Liver (tissue), 9 donors: ENCODE results near the gene SPATA13. TPM values are rescaled to one million over a fixed set of nuclear protein-coding genes. Genes with fewer than 3 reads are reported as not detected.

ENCODE experiments used
- DNase-seq: peaks from one replicate; pipeline ENCODE4 v3.0.0-alpha.2; 2017; ENCODE audit warnings: low spot score
- H3K27ac ChIP-seq, 2 donors: one replicate each; pipeline ENCODE4 v1.7.0; 2013; ENCODE audit warnings: inconsistent platforms in 2 of 2, low read length in 2 of 2, control low read depth in 1 of 2, low read depth in 1 of 2, mild to moderate bottlenecking in 1 of 2
- H3K27me3 ChIP-seq, 4 donors: one replicate each; pipeline versions ENCODE4 v1.6.1 to v1.7.0; 2013; ENCODE audit warnings: low read length in 3 of 4, inconsistent platforms in 1 of 4, mild to moderate bottlenecking in 1 of 4, moderate library complexity in 1 of 4; ENCODE audit not compliant: control insufficient read depth in 4 of 4, insufficient read depth in 4 of 4
- H3K36me3 ChIP-seq, 4 donors: one replicate each; pipeline versions ENCODE4 v1.6.1 to v1.7.0; 2013; ENCODE audit warnings: low read length in 3 of 4, mild to moderate bottlenecking in 3 of 4, low read depth in 1 of 4, moderate library complexity in 1 of 4; ENCODE audit not compliant: control insufficient read depth in 4 of 4, insufficient read depth in 3 of 4
- H3K4me1 ChIP-seq, 4 donors: one replicate each; pipeline versions ENCODE4 v1.6.1 to v1.7.0; 2013; ENCODE audit warnings: low read length in 3 of 4, mild to moderate bottlenecking in 3 of 4, moderate library complexity in 1 of 4; ENCODE audit not compliant: control insufficient read depth in 4 of 4, insufficient read depth in 4 of 4
- H3K4me3 ChIP-seq, 3 donors: one replicate each; pipeline versions ENCODE4 v1.6.1 to v1.7.0; 2013; ENCODE audit warnings: low read length in 3 of 3, control low read depth in 1 of 3, low read depth in 1 of 3, mild to moderate bottlenecking in 1 of 3
- H3K9ac ChIP-seq, 2 donors: one replicate each; pipeline ENCODE4 v1.7.0; 2013; ENCODE audit warnings: low read length in 2 of 2, mild to moderate bottlenecking in 2 of 2, moderate library complexity in 2 of 2, control low read depth in 1 of 2, low read depth in 1 of 2
- H3K9me3 ChIP-seq, 4 donors: one replicate each; pipeline versions ENCODE4 v1.6.1 to v1.7.0; 2013; ENCODE audit warnings: low read length in 3 of 4; ENCODE audit not compliant: control insufficient read depth in 4 of 4
- ATF3 ChIP-seq: IDR thresholded peaks from 2 replicates; pipeline ENCODE4 v1.6.1; 2016; ENCODE audit warnings: antibody characterized with exemption
- EGR1 ChIP-seq, 2 donors: IDR thresholded peaks; 2 replicates each; pipeline ENCODE4 v1.6.1; 2016 to 2018; ENCODE audit warnings: antibody characterized with exemption in 2 of 2, low read depth in 2 of 2
- FOXA1 ChIP-seq: IDR thresholded peaks from 2 replicates; pipeline ENCODE4 v1.6.1; 2016; ENCODE audit warnings: antibody characterized with exemption
- GABPA ChIP-seq, 2 donors: IDR thresholded peaks in 1 of 2; conservative IDR thresholded peaks in 1 of 2; 2 replicates each; pipeline ENCODE4 v1.6.1; 2016; ENCODE audit warnings: antibody characterized with exemption in 2 of 2, mild to moderate bottlenecking in 1 of 2, moderate library complexity in 1 of 2
- HNF4A ChIP-seq, 2 donors: conservative IDR thresholded peaks; 2 replicates each; pipeline ENCODE4 v1.6.1; 2016; ENCODE audit warnings: antibody characterized with exemption in 2 of 2, mild to moderate bottlenecking in 2 of 2
- JUND ChIP-seq, 2 donors: IDR thresholded peaks; 2 replicates each; pipeline ENCODE4 v1.6.1; 2016; ENCODE audit warnings: antibody characterized with exemption in 2 of 2
- RAD21 ChIP-seq, 2 donors: IDR thresholded peaks; 2 replicates each; pipeline ENCODE4 v1.6.1; 2016; ENCODE audit warnings: antibody characterized with exemption in 2 of 2, mild to moderate bottlenecking in 2 of 2
- REST ChIP-seq: IDR thresholded peaks from 2 replicates; pipeline ENCODE4 v1.6.1; 2016; ENCODE audit warnings: antibody characterized with exemption, mild to moderate bottlenecking
- RXRA ChIP-seq, 2 donors: IDR thresholded peaks; 2 replicates each; pipeline ENCODE4 v1.6.1; 2017 to 2018; ENCODE audit warnings: antibody characterized with exemption in 2 of 2, mild to moderate bottlenecking in 1 of 2
- SP1 ChIP-seq: IDR thresholded peaks from 2 replicates; pipeline ENCODE4 v1.6.1; 2018; ENCODE audit warnings: antibody characterized with exemption, mild to moderate bottlenecking
- YY1 ChIP-seq: IDR thresholded peaks from 2 replicates; pipeline ENCODE4 v1.6.1; 2016; ENCODE audit warnings: antibody characterized with exemption, mild to moderate bottlenecking
- WGBS: extraction: QIAGEN DNeasy Blood & Tissue Kit; methylation state at CpG from one replicate; pipeline ENCODE4 v1.1.7; 2013; 5-methylcytosine and 5-hydroxymethylcytosine counted together
- polyA plus RNA-seq, 2 donors: library from polyadenylated mRNA; stranded (reverse) in 1 of 2; unstranded in 1 of 2; fragments of 200-250 nt in 1 of 2; fragments of >200 nt in 1 of 2; fragmentation: Nextera tagmentation in 1 of 2; extraction: Ambion mirVana in 1 of 2; gene quantifications; one replicate each; pipeline versions ENCODE4 v1.2.1 to v1.2.3, GENCODE V29; 2013 to 2015
- total RNA-seq, 2 donors: library from RNA; depleted of rRNA; stranded (reverse); fragments of >200 nt; gene quantifications; one replicate each; pipeline ENCODE4 v1.2.3, GENCODE V29; 2014
- donor health status: healthy.
- donor health status: healthy.
- donor health status: healthy.
- donor health status: healthy.
- donor health status: healthy.

Gene SPATA13
- total and polyA plus RNA-seq, 4 donors = 10.0 to 57.6 (median 20.4) TPM

DNA sequence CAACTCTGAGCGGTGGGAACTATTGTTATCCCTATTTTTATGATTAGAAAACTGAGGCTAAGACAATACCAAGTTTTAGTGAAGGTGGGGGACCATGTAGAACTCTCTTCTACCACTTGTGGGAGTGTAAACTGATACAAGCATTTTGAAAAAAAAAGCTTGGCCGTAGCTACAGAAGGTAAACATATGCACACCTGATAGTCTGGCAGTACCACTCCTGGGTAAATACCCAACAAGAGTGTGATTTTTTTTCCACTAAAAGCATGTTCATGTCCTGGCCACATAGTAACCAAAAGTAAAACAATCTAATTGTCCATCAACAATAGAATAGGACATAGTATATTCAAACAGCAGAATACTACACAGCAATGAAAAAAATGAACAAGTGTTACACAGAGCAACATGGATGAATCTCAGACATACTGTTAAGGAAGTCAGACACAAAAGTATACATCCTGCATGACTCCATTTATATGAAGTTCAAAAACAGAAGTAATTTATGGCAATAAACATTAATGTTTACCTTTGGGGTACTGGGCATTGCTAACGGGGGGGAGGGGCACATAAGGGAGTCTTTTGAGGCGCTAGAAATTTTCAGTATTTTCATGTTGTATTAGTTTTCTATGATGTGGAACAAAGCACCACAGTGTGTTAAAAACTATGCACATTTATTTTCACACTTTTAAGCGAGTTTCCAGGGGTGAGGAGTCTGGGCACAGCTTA lies 6.4 kb upstream of the SPATA13 start (continued):
- TF ChIP-seq YY1 (peak; percentile 13), FOXA1 (peak; percentile 37), RXRA (IDR thresholded peaks at IDR 0.05) (peak in 1 of 2 donors; percentile 18), JUND (IDR thresholded peaks at IDR 0.05) (no peak), SP1 (no peak), EGR1 (IDR thresholded peaks at IDR 0.05; ENCODE audit: low read depth in 2 of 2) (no peak), ATF3 (no peak), REST (no peak), RAD21 (IDR thresholded peaks at IDR 0.05) (peak; percentile 22 to 40)

GRCh38 chr13:24159357-24159756 lies 1.2 kb upstream of the SPATA13 start:
- H3K27me3 ChIP-seq = no peaks in the 10 kb centered on the region
- WGBS = 82% methylated on average over 5 of the region's 5 CpGs
- DNase-seq = no peak
- H3K4me1 ChIP-seq = peaks cover 0 to 32% (median 16%) of the 10 kb centered on the region in 4 donors
- TF ChIP-seq HNF4A (conservative IDR thresholded peaks at IDR 0.05) = no peak
- no peak for TF ChIP-seq FOXA1
- TF ChIP-seq JUND (IDR thresholded peaks at IDR 0.05) = no peak
- no peak for TF ChIP-seq ATF3
- TF ChIP-seq YY1 = no peak
- TF ChIP-seq GABPA (IDR thresholded peaks at IDR 0.05 in 1 of 2, conservative IDR thresholded peaks at IDR 0.05 in 1 of 2) = no peak
- no peak for TF ChIP-seq EGR1 (IDR thresholded peaks at IDR 0.05; ENCODE audit: low read depth in 2 of 2)
- TF ChIP-seq REST = no peak
- H3K36me3 ChIP-seq = no peaks in the 10 kb centered on the region
- H3K27ac ChIP-seq = no peak overlapping the region
- no peaks in the 10 kb centered on the region for H3K9me3 ChIP-seq
- no peak overlapping the region for H3K9ac ChIP-seq
- H3K4me3 ChIP-seq = no peak overlapping the region
